ENCODE measurements around the gene GAS6.

GRCh38 chr13:113827021-113827420 lies 36.9 kb downstream of the GAS6 start:
- TF ChIP-seq, protein P1, sequence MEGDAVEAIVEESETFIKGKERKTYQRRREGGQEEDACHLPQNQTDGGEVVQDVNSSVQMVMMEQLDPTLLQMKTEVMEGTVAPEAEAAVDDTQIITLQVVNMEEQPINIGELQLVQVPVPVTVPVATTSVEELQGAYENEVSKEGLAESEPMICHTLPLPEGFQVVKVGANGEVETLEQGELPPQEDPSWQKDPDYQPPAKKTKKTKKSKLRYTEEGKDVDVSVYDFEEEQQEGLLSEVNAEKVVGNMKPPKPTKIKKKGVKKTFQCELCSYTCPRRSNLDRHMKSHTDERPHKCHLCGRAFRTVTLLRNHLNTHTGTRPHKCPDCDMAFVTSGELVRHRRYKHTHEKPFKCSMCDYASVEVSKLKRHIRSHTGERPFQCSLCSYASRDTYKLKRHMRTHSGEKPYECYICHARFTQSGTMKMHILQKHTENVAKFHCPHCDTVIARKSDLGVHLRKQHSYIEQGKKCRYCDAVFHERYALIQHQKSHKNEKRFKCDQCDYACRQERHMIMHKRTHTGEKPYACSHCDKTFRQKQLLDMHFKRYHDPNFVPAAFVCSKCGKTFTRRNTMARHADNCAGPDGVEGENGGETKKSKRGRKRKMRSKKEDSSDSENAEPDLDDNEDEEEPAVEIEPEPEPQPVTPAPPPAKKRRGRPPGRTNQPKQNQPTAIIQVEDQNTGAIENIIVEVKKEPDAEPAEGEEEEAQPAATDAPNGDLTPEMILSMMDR (conservative IDR thresholded peaks at IDR 0.05): no peak
- no peak for TF ChIP-seq EZH2 (IDR thresholded peaks at IDR 0.05; ENCODE audit: low read depth)

All from PC-9 (cell line).